Suprapubic skin (tissue), 2 donors: ENCODE results near the gene UGT1A6.

ENCODE experiments used
- EP300 ChIP-seq: sonication (generic); formaldehyde crosslinking; IDR thresholded peaks from one replicate; pipeline ENCODE4 v1.6.1; 2017; ENCODE audit warnings: antibody characterized with exemption
- POLR2A ChIP-seq, 2 donors: fragments of 450-650 bp; IDR thresholded peaks; one replicate each; pipeline ENCODE4 v1.6.1; 2017; ENCODE audit warnings: antibody characterized with exemption in 2 of 2, mild to moderate bottlenecking in 2 of 2, moderate library complexity in 2 of 2

GRCh38 chr2:233760043-233760442 is 67.4 kb downstream of the UGT1A6 start, which contains the start of gene UGT1A1:
- TF ChIP-seq POLR2A (IDR thresholded peaks at IDR 0.05): no peak
- TF ChIP-seq EP300: no peak
